NCI-H146 treated with DMSO at 0.1 percent for 48 hours (cell line): ENCODE data around the gene MYLIP.
A peak's percentile ranks its signal among the peaks of the same experiment; 100 is the strongest.

Experiments used
- DNase-seq: peaks from one replicate; lab custom pipeline; 2025; ENCODE audit not compliant: unreplicated experiment; lab: John Stamatoyannopoulos, UW

MYLIP gene

GRCh38 chr6:16128759-16129622 is at the start of gene MYLIP:
TSS of gene MYLIP (plus strand) at chr6:16129086. CDS start at chr6:16129323, 237 bp downstream.
- peak; percentile 91 for DNase-seq

- DNase-seq, result no peak
These were observed 49.5 kb upstream of the MYLIP start for GRCh38 chr6:16079354-16079753.

DNA sequence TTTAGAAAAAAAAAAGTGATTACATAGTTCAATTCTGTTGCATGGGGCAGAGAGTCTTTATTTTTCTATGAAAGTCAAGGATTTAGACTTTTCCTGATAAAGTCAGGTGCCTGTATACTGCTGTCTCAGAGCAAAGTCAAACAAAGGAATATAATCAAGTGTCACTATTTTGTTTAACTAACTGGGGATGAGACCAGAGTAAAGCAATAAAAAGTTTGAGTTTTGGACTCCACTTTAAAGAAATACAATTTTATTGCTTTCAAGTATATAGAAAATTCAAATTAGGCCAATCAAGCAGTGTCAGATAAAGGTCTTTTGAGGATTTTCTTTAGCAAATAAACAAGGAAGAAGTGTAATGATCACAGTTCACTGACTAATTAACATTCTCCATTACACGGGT is 48.7 kb upstream of the MYLIP start:
- no peak for DNase-seq

GRCh38 chr6:16081326-16081725 is 47.6 kb upstream of the MYLIP start:
- no peak for DNase-seq

GRCh38 chr6:16082361-16082760 is 46.5 kb upstream of the MYLIP start:
- no peak for DNase-seq

DNA sequence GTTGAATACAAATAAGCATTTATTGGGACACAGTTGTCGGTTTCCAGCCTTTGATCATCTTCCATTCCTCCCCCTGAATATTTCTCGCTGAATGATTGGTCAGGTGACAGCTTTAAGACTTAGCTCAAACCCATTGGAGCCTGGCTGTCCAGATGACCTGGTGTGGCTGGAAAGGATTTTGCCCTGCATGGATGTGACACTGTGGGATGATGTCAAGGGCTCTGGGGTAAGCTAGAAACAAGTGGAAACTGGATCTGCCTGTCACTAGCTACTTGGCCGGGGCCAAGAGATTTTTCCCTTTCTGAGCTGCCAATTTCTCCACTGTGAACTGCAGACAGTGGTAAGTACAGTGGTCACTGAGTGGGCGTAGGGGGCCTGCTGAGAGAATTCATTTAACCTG is 41.9 kb upstream of the MYLIP start:
- DNase-seq, result no peak

DNA sequence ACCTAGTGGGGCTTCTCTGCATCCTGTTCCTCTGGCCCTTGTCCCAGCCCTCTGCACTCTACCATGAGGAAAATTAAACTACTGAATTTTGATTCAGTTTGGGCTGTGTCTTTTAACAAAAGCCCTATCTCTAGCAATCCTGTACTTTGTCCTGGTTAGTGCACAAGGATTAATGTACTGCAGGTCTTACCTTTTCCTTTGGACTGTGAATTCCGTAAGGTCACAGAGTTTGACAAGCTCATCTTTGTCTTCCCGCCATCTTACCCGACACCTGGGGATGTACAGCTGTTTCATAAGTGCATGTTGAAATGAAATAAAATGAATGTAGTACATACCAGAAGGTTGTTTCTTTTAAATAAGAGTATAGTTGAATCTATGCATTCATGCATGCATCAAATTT is 41.5 kb upstream of the MYLIP start:
- DNase-seq, result no peak

DNA sequence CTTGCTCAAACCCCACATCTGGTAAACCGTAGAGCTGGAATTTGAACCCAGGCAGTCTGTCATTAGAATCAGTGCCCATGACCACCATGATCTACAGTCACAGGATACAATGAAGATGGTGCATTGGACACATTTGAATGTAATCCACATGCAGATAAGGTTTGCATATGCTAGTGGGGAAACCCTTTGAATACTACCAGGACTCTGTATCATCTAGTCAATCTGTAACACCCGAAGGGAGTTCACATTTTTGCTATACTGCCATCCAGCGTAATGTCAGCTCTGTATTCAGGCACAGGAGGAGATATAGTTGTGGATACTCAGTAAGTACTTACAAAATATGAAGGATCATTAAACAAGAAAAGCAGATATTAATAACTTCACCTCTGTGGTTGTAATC is 40.5 kb upstream of the MYLIP start:
- no peak for DNase-seq

DNA sequence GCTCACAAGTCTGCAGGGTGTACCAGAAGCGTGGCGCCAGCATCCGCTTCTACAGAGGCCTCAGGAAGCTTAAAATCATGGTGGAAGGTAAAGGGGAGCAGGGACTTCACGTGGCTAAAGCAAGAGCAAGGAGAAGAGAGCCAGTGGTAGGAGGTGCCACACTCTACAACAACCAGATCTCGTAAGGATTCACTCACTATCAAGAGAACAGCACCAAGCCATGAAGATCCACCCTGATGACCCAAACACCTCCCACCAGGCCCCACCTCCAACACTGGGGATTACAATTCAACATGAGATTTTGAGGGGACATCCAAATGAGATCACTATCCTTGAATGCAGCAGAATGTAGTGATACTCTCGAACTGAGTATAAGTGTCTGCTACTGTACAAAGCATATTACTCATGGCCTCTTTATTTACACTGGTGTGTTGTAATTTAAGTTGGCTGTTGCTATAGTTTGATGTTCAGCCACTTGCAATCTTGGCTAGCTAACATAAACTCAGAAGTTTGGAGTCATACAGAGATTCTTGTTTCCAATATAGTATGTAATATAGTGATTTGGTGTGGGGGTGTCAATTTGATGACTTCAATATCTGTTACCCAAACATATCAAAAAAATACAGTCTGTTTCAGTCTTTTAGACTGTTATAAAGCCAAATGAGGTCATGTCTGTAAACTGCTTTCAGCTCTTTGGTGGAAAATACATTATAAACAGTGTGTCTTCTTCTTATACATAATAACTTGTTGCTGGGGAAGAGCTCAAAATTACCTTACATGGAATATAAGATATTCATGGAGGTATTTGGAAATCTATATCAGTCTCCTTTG is 39.4 kb upstream of the MYLIP start:
- no peak for DNase-seq

DNA sequence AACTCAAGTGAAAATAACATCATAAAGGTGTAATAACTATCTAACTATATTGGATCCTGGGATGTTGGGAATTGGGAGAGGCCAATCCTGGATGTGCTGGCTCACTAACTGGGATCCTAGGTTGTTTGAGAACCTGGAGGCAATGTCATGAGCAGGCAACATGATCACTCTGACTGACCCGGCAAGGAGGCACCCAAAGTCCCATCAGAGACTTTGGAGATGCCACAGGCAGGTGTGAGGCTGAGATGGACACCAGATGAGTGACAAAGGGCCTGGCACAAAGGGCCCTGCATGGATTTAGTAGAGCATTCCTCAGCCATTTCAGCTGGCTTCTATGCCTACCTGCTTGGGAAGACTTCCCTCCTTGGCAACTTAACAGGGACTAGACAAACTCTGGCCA is 38.4 kb upstream of the MYLIP start:
- DNase-seq, result no peak

GRCh38 chr6:16090920-16091319 is 38.0 kb upstream of the MYLIP start:
- DNase-seq, result no peak

GRCh38 chr6:16092140-16092539 is 36.7 kb upstream of the MYLIP start:
- DNase-seq, result no peak

DNA sequence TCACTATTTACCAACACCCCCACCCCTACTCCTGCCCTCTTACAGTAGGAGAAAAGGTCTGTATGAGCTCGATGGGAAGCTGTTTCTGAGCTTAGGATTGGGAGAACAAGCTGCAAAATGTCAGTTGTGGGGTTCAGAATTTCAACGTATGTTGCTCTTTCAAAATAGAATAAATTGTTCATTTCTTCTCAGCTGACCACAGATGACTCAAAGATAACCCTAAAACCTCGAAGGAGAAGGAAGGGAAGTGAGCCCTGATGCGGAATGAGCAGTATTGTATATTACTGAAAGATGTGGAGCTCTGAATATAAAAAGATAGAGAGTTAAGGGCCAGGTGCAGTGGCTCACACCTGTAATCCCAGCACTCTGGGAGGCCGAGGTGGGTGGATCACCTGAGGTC is 35.9 kb upstream of the MYLIP start:
- no peak for DNase-seq

DNA sequence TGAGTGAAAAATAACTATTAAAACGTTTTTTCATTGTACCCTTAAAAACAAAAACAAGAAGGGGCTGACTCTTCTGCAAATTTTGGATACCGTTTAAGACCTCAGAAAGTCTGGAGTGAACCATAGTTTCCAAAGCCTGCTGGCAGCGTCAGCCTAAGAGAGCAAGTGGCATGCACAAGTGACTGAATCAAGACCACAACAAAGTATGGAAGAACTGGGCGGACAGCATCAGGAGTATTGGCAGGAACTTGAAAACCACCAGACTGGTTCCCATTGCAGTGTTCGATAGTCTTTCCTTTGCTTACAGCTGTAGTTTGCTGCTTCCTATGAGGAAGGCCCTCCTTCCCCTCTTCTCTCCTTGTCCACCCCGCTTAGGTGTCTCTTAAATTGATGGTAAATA is 33.7 kb upstream of the MYLIP start:
- DNase-seq, result no peak

- no peak for DNase-seq
These were observed 31.3 kb upstream of the MYLIP start for GRCh38 chr6:16097382-16098171.

DNA sequence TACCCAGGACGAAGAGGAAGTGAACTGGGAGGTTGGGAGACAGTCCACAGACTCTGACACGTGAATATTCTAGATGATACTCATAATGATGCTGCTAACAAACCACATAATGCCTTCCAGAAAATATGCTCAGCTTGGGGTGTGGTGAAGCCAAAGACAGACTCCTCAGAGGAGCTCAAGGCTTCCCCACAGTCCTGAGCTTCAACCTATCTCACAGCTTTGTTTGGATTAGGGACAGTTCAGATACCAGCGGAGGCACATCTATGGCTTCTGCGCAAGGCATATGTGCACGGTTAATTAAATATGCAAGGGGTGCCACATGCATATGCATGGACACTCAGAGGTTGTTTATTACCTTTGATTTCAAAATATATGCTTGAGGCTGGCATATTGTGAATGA is 30.7 kb upstream of the MYLIP start:
- no peak for DNase-seq

GRCh38 chr6:16102208-16102607 is 26.7 kb upstream of the MYLIP start:
- DNase-seq, result peak; percentile 76

DNA sequence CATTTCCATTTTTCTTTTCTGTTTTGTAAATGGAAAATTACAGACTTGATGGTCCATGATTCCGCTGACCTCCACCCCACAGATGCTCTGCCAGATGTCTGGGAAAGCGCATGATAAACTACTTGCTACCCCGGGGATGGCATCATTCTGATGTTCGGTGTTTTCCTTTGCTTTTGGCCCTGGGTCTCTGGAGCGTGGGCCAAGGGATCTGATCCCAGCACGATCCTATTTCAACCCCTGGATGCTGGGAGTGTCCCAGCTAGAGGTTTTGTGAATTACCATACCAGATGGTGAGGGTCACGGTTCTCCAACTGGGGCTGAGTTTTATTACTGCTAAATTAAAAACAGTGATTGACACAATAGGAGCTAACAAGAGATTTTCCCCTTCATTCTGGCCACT is 25.2 kb upstream of the MYLIP start:
- DNase-seq, result no peak

DNA sequence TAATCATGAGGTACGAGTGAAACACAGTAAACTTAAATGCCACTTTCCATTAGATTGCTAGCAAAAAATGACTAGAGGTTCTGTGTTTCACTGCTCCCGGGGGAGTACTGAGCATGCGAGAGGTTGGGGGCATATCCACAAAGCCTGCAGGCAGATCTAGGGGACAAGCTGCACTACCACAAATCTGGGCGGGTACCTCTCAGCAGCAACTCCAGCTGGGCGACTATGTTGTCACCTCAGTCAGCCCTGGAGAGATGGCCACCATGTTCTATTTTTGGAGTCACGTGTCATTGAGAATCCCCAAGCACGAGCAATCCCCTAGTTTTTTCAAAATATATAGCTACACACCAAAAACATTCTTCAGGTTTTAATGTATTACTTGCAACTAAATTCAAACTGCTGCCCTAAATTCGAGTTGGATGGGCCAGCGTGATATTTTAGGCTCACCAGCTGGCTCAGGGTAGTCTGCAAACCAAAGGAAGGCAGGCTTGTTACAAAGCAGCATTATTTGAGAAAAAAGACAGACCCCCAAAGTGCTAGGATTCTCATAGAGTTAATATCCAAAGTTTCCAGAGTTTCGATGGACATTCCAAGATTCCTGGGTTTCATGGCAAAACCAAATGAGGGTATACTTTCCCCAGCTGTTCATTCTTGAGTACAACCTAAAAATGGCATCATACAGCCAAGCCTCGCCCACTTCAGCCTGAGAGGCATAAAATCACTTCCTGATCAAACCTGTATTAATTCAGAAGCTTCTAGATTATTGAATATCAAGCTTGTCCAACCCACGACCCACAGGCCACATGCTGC is 24.1 kb upstream of the MYLIP start:
- no peak for DNase-seq

- DNase-seq, result no peak
These were observed 23.0 kb upstream of the MYLIP start for GRCh38 chr6:16105854-16106253.
